SK-N-SH (cell line): ENCODE results near the gene RABGAP1L.

Experiments used
- CTCF ChIP-seq: fragments of 200-600 bp; sonication (generic); IDR thresholded peaks from 2 replicates; pipeline ENCODE4 v1.6.1; 2017; ENCODE audit warnings: antibody characterized with exemption, mild to moderate bottlenecking, moderate library complexity
- EP300 ChIP-seq, 2 experiments: IDR thresholded peaks; 2 replicates each; pipeline versions ENCODE4 v1.4.0 to v1.6.1; 2012; ENCODE audit warnings: borderline replicate concordance in 1 of 2, low read depth in 1 of 2, low read length in 1 of 2
- EZH2phosphoT487 ChIP-seq: fragments of 200-600 bp; sonication (generic); IDR thresholded peaks from 2 replicates; pipeline ENCODE4 v1.6.1; 2017; ENCODE audit warnings: low read depth, mixed run types, mild to moderate bottlenecking, antibody characterized with exemption, moderate library complexity, borderline replicate concordance
- FOXJ3 ChIP-seq: sonication (generic); formaldehyde crosslinking; IDR thresholded peaks from 2 replicates; pipeline ENCODE4 v1.5.1; 2020; ENCODE audit warnings: mild to moderate bottlenecking, missing genetic modification reagents
- IRF3 ChIP-seq: fragments of 150-350 bp; IDR thresholded peaks from 2 replicates; pipeline ENCODE4 v1.6.1; 2016; ENCODE audit warnings: mild to moderate bottlenecking, low read depth, low read length
- MAX ChIP-seq: IDR thresholded peaks from 2 replicates; pipeline ENCODE4 v1.4.0; 2012; ENCODE audit warnings: low read depth
- MEF2A ChIP-seq: IDR thresholded peaks from 2 replicates; pipeline ENCODE4 v1.4.0; 2012; ENCODE audit warnings: low read depth, borderline replicate concordance
- MXI1 ChIP-seq: IDR thresholded peaks from 2 replicates; pipeline ENCODE4 v1.6.1; 2012; ENCODE audit warnings: mild to moderate bottlenecking, low read depth, low read length, improper control_type of control experiment
- POLR2AphosphoS5 ChIP-seq: IDR thresholded peaks from 2 replicates; pipeline ENCODE4 v1.6.1; 2012; ENCODE audit warnings: low read depth, low read length
- REST ChIP-seq: IDR thresholded peaks from 2 replicates; pipeline ENCODE4 v1.6.1; 2012; ENCODE audit warnings: mild to moderate bottlenecking, low read depth, low read length, moderate library complexity
- RFX5 ChIP-seq: IDR thresholded peaks from 2 replicates; pipeline ENCODE4 v1.6.1; 2012; ENCODE audit warnings: mild to moderate bottlenecking, improper control_type of control experiment, low read length
- TEAD4 ChIP-seq: IDR thresholded peaks from 2 replicates; pipeline ENCODE4 v1.4.0; 2012; ENCODE audit warnings: mild to moderate bottlenecking, borderline replicate concordance; ENCODE audit not compliant: insufficient read depth
- YY1 ChIP-seq: IDR thresholded peaks from 2 replicates; pipeline ENCODE4 v1.4.0; 2012; ENCODE audit warnings: low read depth, mild to moderate bottlenecking

- no peak for TF ChIP-seq REST
- no peak for TF ChIP-seq CTCF
- no peak for TF ChIP-seq POLR2AphosphoS5
- TF ChIP-seq MXI1, result no peak
- no peak for TF ChIP-seq YY1
- no peak for TF ChIP-seq MAX
- TF ChIP-seq MEF2A, result no peak
- no peak for TF ChIP-seq IRF3
- no peak for TF ChIP-seq EP300 (IDR thresholded peaks at IDR 0.05; ENCODE audit: borderline replicate concordance in 1 of 2, low read depth in 1 of 2, low read length in 1 of 2)
- TF ChIP-seq FOXJ3 (CRISPR knock-in tag), result no peak
- no peak for TF ChIP-seq TEAD4
- TF ChIP-seq RFX5, result no peak
- no peak for TF ChIP-seq EZH2phosphoT487
These were observed 167.0 kb downstream of the RABGAP1L start for GRCh38 chr1:174326278-174326677.
